ENCODE measurements around the gene GAGE10. TPM values are rescaled to one million over a fixed set of nuclear protein-coding genes. Genes with fewer than 3 reads are reported as not detected.

GAGE10 gene
- total and polyA plus RNA-seq, 9 of the 15 experiments (the other 6 are each of a cell fraction or from before 2014, with no cell fraction given) = 0.80 to 3.1 (median 0.96) TPM; not detected in 4

DNA sequence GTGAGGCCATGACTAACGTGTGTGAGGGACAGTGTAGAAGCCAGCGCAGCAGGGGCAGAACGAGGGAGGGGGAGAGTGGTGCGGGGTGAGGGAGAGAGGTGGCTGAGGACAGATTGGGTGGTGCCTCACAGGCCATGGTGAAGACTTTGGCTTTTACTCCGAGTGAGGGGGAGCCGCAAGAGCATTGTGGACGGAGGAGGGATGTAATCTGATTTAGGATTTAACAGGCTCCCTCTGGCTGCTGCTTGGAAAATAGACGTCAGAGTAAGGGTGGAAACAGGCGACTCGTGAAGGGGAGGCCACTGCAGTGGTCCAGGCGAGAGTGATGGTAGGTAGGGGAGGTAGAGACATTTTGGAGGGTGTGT, 20.8 kb upstream of the GAGE10 start (continued):
- TF ChIP-seq, protein P1, sequence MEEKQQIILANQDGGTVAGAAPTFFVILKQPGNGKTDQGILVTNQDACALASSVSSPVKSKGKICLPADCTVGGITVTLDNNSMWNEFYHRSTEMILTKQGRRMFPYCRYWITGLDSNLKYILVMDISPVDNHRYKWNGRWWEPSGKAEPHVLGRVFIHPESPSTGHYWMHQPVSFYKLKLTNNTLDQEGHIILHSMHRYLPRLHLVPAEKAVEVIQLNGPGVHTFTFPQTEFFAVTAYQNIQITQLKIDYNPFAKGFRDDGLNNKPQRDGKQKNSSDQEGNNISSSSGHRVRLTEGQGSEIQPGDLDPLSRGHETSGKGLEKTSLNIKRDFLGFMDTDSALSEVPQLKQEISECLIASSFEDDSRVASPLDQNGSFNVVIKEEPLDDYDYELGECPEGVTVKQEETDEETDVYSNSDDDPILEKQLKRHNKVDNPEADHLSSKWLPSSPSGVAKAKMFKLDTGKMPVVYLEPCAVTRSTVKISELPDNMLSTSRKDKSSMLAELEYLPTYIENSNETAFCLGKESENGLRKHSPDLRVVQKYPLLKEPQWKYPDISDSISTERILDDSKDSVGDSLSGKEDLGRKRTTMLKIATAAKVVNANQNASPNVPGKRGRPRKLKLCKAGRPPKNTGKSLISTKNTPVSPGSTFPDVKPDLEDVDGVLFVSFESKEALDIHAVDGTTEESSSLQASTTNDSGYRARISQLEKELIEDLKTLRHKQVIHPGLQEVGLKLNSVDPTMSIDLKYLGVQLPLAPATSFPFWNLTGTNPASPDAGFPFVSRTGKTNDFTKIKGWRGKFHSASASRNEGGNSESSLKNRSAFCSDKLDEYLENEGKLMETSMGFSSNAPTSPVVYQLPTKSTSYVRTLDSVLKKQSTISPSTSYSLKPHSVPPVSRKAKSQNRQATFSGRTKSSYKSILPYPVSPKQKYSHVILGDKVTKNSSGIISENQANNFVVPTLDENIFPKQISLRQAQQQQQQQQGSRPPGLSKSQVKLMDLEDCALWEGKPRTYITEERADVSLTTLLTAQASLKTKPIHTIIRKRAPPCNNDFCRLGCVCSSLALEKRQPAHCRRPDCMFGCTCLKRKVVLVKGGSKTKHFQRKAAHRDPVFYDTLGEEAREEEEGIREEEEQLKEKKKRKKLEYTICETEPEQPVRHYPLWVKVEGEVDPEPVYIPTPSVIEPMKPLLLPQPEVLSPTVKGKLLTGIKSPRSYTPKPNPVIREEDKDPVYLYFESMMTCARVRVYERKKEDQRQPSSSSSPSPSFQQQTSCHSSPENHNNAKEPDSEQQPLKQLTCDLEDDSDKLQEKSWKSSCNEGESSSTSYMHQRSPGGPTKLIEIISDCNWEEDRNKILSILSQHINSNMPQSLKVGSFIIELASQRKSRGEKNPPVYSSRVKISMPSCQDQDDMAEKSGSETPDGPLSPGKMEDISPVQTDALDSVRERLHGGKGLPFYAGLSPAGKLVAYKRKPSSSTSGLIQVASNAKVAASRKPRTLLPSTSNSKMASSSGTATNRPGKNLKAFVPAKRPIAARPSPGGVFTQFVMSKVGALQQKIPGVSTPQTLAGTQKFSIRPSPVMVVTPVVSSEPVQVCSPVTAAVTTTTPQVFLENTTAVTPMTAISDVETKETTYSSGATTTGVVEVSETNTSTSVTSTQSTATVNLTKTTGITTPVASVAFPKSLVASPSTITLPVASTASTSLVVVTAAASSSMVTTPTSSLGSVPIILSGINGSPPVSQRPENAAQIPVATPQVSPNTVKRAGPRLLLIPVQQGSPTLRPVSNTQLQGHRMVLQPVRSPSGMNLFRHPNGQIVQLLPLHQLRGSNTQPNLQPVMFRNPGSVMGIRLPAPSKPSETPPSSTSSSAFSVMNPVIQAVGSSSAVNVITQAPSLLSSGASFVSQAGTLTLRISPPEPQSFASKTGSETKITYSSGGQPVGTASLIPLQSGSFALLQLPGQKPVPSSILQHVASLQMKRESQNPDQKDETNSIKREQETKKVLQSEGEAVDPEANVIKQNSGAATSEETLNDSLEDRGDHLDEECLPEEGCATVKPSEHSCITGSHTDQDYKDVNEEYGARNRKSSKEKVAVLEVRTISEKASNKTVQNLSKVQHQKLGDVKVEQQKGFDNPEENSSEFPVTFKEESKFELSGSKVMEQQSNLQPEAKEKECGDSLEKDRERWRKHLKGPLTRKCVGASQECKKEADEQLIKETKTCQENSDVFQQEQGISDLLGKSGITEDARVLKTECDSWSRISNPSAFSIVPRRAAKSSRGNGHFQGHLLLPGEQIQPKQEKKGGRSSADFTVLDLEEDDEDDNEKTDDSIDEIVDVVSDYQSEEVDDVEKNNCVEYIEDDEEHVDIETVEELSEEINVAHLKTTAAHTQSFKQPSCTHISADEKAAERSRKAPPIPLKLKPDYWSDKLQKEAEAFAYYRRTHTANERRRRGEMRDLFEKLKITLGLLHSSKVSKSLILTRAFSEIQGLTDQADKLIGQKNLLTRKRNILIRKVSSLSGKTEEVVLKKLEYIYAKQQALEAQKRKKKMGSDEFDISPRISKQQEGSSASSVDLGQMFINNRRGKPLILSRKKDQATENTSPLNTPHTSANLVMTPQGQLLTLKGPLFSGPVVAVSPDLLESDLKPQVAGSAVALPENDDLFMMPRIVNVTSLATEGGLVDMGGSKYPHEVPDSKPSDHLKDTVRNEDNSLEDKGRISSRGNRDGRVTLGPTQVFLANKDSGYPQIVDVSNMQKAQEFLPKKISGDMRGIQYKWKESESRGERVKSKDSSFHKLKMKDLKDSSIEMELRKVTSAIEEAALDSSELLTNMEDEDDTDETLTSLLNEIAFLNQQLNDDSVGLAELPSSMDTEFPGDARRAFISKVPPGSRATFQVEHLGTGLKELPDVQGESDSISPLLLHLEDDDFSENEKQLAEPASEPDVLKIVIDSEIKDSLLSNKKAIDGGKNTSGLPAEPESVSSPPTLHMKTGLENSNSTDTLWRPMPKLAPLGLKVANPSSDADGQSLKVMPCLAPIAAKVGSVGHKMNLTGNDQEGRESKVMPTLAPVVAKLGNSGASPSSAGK (IDR thresholded peaks at IDR 0.05) = peak; percentile 34; the same call in 1 of the 2 replicates
- TF ChIP-seq PURB (CRISPR knock-in tag; IDR thresholded peaks at IDR 0.05; ENCODE audit: low read depth) = no peak
- peak in 1 of 2 experiments; percentile 60; a peak in 1 of 4 replicates for TF ChIP-seq HDAC1 (IDR thresholded peaks at IDR 0.05)
- peak; percentile 69 for TF ChIP-seq CREM (IDR thresholded peaks at IDR 0.05; ENCODE audit: low read depth)
- peak in 1 of 2 experiments; percentile 6 for TF ChIP-seq E2F6 (IDR thresholded peaks at IDR 0.05; ENCODE audit: borderline replicate concordance in 1 of 2, extremely low read depth in 1 of 2, insufficient read depth in 1 of 2, insufficient read length in 1 of 2, low read depth in 1 of 2, low read length in 1 of 2, poor library complexity in 1 of 2, severe bottlenecking in 1 of 2)
- TF ChIP-seq ARNT (IDR thresholded peaks at IDR 0.05) = 0 out of 4 replicates have a peak, but pooled peaks of 1 of the 2 experiments have one; percentile 17
- peak; percentile 21; the same call in 1 of the 2 replicates for TF ChIP-seq SMC3 (conservative IDR thresholded peaks at IDR 0.05; ENCODE audit: insufficient read depth, low read depth, low read length)
- TF ChIP-seq RCOR1 (IDR thresholded peaks at IDR 0.05; ENCODE audit: borderline replicate concordance in 1 of 2, low read depth in 2 of 2, low read length in 2 of 2) = no peak
- TF ChIP-seq ZNF134 (CRISPR knock-in tag; conservative IDR thresholded peaks at IDR 0.05) = peak; percentile 78
- TF ChIP-seq SMAD2 (IDR thresholded peaks at IDR 0.05; ENCODE audit: low read depth, low read length) = no peak
- peak; percentile 56; the same call in 1 of the 2 replicates for TF ChIP-seq L3MBTL2 (IDR thresholded peaks at IDR 0.05)
- peak; percentile 49; the same call in 1 of the 2 replicates for TF ChIP-seq DPF2 (IDR thresholded peaks at IDR 0.05)
- no peak for TF ChIP-seq MAFG (tag; conservative IDR thresholded peaks at IDR 0.05)
- 0 out of 2 replicates have a peak, but pooled peaks have one; percentile 26 for TF ChIP-seq HDAC2 (IDR thresholded peaks at IDR 0.05)
